HCT116 (cell line): Measurements from ENCODE around the gene DGKK. TPM values are rescaled to one million over a fixed set of nuclear protein-coding genes. Genes with fewer than 3 reads are reported as not detected.

Experiments
- ATAC-seq: fragments of 200-7000 bp; cut with Tn5 transposase; 2 replicates; pipeline ENCODE4 v1.9.1; 2020; ENCODE audit warnings: mild to moderate bottlenecking, moderate library complexity
- BruUV-seq: library from RNA; stranded (reverse); fragments of 400-500 nt; replicated peaks from 2 replicates; lab custom pipeline; 2021; lab: Mats Ljungman, UMichigan
- CTCF ChIA-PET: fragments of 300-600 bp; sonication (Branson Sonifier 250); formaldehyde crosslinking; loops from one replicate; lab custom pipeline; 2021; ENCODE audit warnings: antibody characterized with exemption; lab: Charles Lee
- POLR2A ChIA-PET: fragments of 300-600, 350-600 bp; sonication (Branson Sonifier 250); formaldehyde crosslinking; loops from one replicate; lab custom pipeline; 2021; ENCODE audit warnings: antibody characterized with exemption; lab: Charles Lee
- RAD21 ChIA-PET, 2 experiments: fragments of 300-600 bp; sonication (Branson Sonifier 250); formaldehyde crosslinking; loops; one replicate each; lab custom pipeline; 2023; ENCODE audit warnings: low total read pairs in 2 of 2; ENCODE audit not compliant: uncharacterized antibody in 2 of 2, unreplicated experiment in 2 of 2, low non-redundant PET in 1 of 2; lab: Charles Lee
- DNase-seq: peaks from one replicate; pipeline ENCODE4 v3.0.0-alpha.2; 2010; ENCODE audit warnings: low read depth, low spot score
- H2AFZ ChIP-seq: fragments of 200-600 bp; shearing (Covaris generic), sonication (generic); 2 replicates; pipeline ENCODE4 v1.6.1; 2017; ENCODE audit warnings: low read depth, mixed run types, mixed read lengths, antibody characterized with exemption, low read length; ENCODE audit not compliant: poor library complexity, severe bottlenecking
- H3K27ac ChIP-seq: 2 replicates; pipeline ENCODE4 v1.5.1; 2012; ENCODE audit warnings: low read depth, low read length
- H3K27me3 ChIP-seq: fragments of 200-600 bp; sonication (generic); 2 replicates; pipeline ENCODE4 v1.6.1; 2016; ENCODE audit warnings: mixed run types, low read length, mixed read lengths; ENCODE audit not compliant: insufficient read depth
- H3K36me3 ChIP-seq, 2 experiments: fragments of 200-500 bp in 1 of 2; fragments of 200-600 bp in 1 of 2; sonication (Bioruptor generic) in 1 of 2; sonication (generic) in 1 of 2; 2 replicates each; pipeline versions ENCODE4 v1.5.1 to v1.6.1; 2014 to 2016; ENCODE audit warnings: low read length in 2 of 2, inconsistent platforms in 1 of 2, mixed read lengths in 1 of 2, mixed run types in 1 of 2; ENCODE audit not compliant: insufficient read depth in 2 of 2, control insufficient read depth in 1 of 2
- H3K4me1 ChIP-seq, 2 experiments: fragments of 200-600 bp in 1 of 2; sonication (generic) in 1 of 2; 2 replicates each; pipeline versions ENCODE4 v1.5.1 to v1.6.1; 2012 to 2017; ENCODE audit warnings: low read length in 2 of 2, inconsistent platforms in 1 of 2, mild to moderate bottlenecking in 1 of 2, mixed read lengths in 1 of 2, mixed run types in 1 of 2, moderate library complexity in 1 of 2; ENCODE audit not compliant: insufficient read depth in 2 of 2, control insufficient read depth in 1 of 2
- H3K4me2 ChIP-seq: fragments of 200-600 bp; sonication (generic); 2 replicates; pipeline ENCODE4 v1.6.1; 2017; ENCODE audit warnings: mixed run types, low read length, mixed read lengths
- H3K4me3 ChIP-seq, 2 experiments: fragments of 200-600 bp in 1 of 2; sonication (generic) in 1 of 2; replicated peaks in 1 of 2; 2 replicates each; pipeline ENCODE4 v1.5.1; 2011 to 2016; ENCODE audit warnings: low read length in 2 of 2, control low read depth in 1 of 2, low read depth in 1 of 2, mild to moderate bottlenecking in 1 of 2, mixed read lengths in 1 of 2, mixed run types in 1 of 2
- H3K79me2 ChIP-seq: fragments of 200-600 bp; sonication (generic); 2 replicates; pipeline ENCODE4 v1.6.1; 2017; ENCODE audit warnings: mild to moderate bottlenecking, mixed run types, low read length, moderate library complexity, mixed read lengths; ENCODE audit not compliant: insufficient read depth
- H3K9ac ChIP-seq: fragments of 200-600 bp; sonication (generic); 2 replicates; pipeline ENCODE4 v1.6.1; 2016; ENCODE audit warnings: low read length, mixed read lengths
- H3K9me2 ChIP-seq: fragments of 200-600 bp; sonication (generic), shearing (Covaris generic); 2 replicates; pipeline ENCODE4 v1.6.1; 2017; ENCODE audit warnings: mixed run types, mild to moderate bottlenecking, moderate library complexity; ENCODE audit not compliant: insufficient read depth
- H3K9me3 ChIP-seq, 2 experiments: fragments of 200-500 bp in 1 of 2; fragments of 200-600 bp in 1 of 2; sonication (Bioruptor generic) in 1 of 2; sonication (generic) in 1 of 2; 2 replicates each; pipeline ENCODE4 v1.6.1; 2014 to 2017; ENCODE audit warnings: low read length in 2 of 2, mixed read lengths in 2 of 2, inconsistent platforms in 1 of 2, low read depth in 1 of 2, mild to moderate bottlenecking in 1 of 2, mixed run types in 1 of 2, moderate library complexity in 1 of 2; ENCODE audit not compliant: control insufficient read depth in 1 of 2, insufficient read depth in 1 of 2
- H4K20me1 ChIP-seq: fragments of 200-600 bp; sonication (generic), shearing (Covaris generic); 2 replicates; pipeline ENCODE4 v1.6.1; 2017; ENCODE audit warnings: mixed run types, mild to moderate bottlenecking, moderate library complexity; ENCODE audit not compliant: insufficient read depth
- CBX3 ChIP-seq: IDR thresholded peaks from 2 replicates; pipeline ENCODE4 v1.6.1; 2012; ENCODE audit warnings: low read depth
- CEBPB ChIP-seq: IDR thresholded peaks from 2 replicates; pipeline ENCODE4 v1.6.1; 2012; ENCODE audit warnings: low read depth
- FOSL1 ChIP-seq: IDR thresholded peaks from 2 replicates; pipeline ENCODE4 v1.6.1; 2012; ENCODE audit warnings: low read depth
- RAD21 ChIP-seq: IDR thresholded peaks from 2 replicates; pipeline ENCODE4 v1.6.1; 2012; ENCODE audit warnings: low read depth, mild to moderate bottlenecking
- SRF ChIP-seq: IDR thresholded peaks from 2 replicates; pipeline ENCODE4 v1.6.1; 2012; ENCODE audit warnings: low read depth
- TCF7L2 ChIP-seq: IDR thresholded peaks from 2 replicates; pipeline ENCODE4 v1.7.0; 2011; ENCODE audit warnings: borderline replicate concordance, inconsistent platforms; ENCODE audit not compliant: insufficient read depth, insufficient read length; ENCODE audit errors: extremely low read depth
- ZBTB33 ChIP-seq: IDR thresholded peaks from 2 replicates; pipeline ENCODE4 v1.6.1; 2011; ENCODE audit warnings: mild to moderate bottlenecking, low read length, moderate library complexity; ENCODE audit not compliant: insufficient replicate concordance; ENCODE audit errors: extremely low read depth
- ZFX ChIP-seq: fragments of 450-650 bp; IDR thresholded peaks from 2 replicates; pipeline ENCODE4 v1.6.1; 2017
- ZNF274 ChIP-seq: fragments of 200-500 bp; sonication (Bioruptor generic); IDR thresholded peaks from 2 replicates; pipeline ENCODE4 v1.6.1; 2014; ENCODE audit warnings: mild to moderate bottlenecking, low read depth, low read length, inconsistent platforms
- intact Hi-C: fragments of 100-400 bp; cut with micrococcal nuclease; formaldehyde crosslinking; loops from 2 replicates; pipeline ENCODE4 v1.10.0; 2022
- total RNA-seq: library from RNA; stranded (reverse); gene quantifications from one replicate; pipeline ENCODE4 v1.2.1, GENCODE V29; 2021; ENCODE audit not compliant: unreplicated experiment

The DGKK gene
- total RNA-seq, 1 experiment from 2014 or later, result not detected

- no TSS peak for BruUV-seq
- no peaks in the 10 kb centered on the region for H3K79me2 ChIP-seq
- no peak overlapping the region for H2AFZ ChIP-seq
- no peaks in the 10 kb centered on the region for H3K36me3 ChIP-seq
- ChIA-PET RAD21 (no interaction called here), POLR2A (no interaction called here), CTCF (no interaction called here)
- DNase-seq, result no peak
- no peaks in the 10 kb centered on the region for H3K4me1 ChIP-seq
- H3K27me3 ChIP-seq, result no peaks in the 10 kb centered on the region
- no peak overlapping the region for H3K9ac ChIP-seq
- no peak overlapping the region for H3K27ac ChIP-seq
- no peak overlapping the region for H3K4me3 ChIP-seq
- no peak for ATAC-seq
- intact Hi-C loops, result no loop called here
- TF ChIP-seq TCF7L2 (no peak), CEBPB (no peak), CBX3 (no peak), SRF (no peak), FOSL1 (no peak), ZFX (no peak), ZNF274 (no peak), ZBTB33 (no peak), RAD21 (no peak)
- TF ChIP-seq, all 23 proteins: peak for 0
- Histone ChIP-seq H3K4me2 (no peak overlapping the region), H3K9me3 (no peaks in the 10 kb centered on the region), H4K20me1 (no peaks in the 10 kb centered on the region), H3K9me2 (no peaks in the 10 kb centered on the region)
Observed at GRCh38 chrX:50430917-50431575, 39.6 kb downstream of the DGKK start.
